Fibroblast of the aortic adventitia (primary cell): Measurements from ENCODE around the gene SAMD14. TPM values are rescaled to one million over a fixed set of nuclear protein-coding genes. Genes with fewer than 3 reads are reported as not detected.
"Not testable (repeated sequence)": the region's sequence is repeated elsewhere in the genome, so short reads cannot be mapped to it uniquely, and the experiment has no call there.

Source experiments
- DNase-seq: peaks from one replicate; pipeline ENCODE4 v3.0.0-alpha.2; 2010; ENCODE audit warnings: low read depth
- H3K4me3 ChIP-seq: 2 replicates; pipeline ENCODE4 v1.5.1; 2011; ENCODE audit warnings: low read depth, mild to moderate bottlenecking, control low read depth, low read length, moderate library complexity
- total RNA-seq: library from RNA; depleted of rRNA; stranded (reverse); fragments of >200 nt; gene quantifications from 2 replicates; pipeline ENCODE4 v1.2.3, GENCODE V29; 2012; ENCODE audit warnings: low replicate concordance
- TF ChIP-seq, protein P1 (sequence below): IDR thresholded peaks from 2 replicates; pipeline ENCODE4 v1.5.1; 2011; ENCODE audit warnings: mild to moderate bottlenecking, low read length, control low read depth, inconsistent platforms; ENCODE audit not compliant: insufficient read depth

SAMD14 gene
- total RNA-seq, 1 donor = 1.6 TPM

DNA sequence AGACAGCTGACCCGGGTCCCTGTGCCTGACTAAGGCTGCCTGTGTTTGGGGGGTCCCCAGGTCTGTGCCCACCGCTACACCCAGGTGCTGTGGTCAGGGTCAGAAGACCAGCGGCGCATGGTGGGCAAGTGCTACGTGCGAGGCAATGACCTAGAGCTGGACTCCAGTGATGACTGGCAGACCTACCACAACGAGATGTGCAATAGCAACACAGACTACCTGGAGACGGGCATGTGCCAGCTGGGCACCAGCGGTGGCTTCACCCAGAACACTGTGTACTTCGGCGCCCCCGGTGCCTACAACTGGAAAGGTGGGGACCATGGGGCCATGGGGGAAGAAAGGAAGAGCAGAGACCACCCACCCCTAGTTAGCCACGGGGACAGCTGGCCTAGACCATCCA is 62.0 kb downstream of the SAMD14 start:
- no peak for DNase-seq
- TF ChIP-seq, protein P1, sequence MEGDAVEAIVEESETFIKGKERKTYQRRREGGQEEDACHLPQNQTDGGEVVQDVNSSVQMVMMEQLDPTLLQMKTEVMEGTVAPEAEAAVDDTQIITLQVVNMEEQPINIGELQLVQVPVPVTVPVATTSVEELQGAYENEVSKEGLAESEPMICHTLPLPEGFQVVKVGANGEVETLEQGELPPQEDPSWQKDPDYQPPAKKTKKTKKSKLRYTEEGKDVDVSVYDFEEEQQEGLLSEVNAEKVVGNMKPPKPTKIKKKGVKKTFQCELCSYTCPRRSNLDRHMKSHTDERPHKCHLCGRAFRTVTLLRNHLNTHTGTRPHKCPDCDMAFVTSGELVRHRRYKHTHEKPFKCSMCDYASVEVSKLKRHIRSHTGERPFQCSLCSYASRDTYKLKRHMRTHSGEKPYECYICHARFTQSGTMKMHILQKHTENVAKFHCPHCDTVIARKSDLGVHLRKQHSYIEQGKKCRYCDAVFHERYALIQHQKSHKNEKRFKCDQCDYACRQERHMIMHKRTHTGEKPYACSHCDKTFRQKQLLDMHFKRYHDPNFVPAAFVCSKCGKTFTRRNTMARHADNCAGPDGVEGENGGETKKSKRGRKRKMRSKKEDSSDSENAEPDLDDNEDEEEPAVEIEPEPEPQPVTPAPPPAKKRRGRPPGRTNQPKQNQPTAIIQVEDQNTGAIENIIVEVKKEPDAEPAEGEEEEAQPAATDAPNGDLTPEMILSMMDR = no peak
- H3K4me3 ChIP-seq = no peak overlapping the region

DNA sequence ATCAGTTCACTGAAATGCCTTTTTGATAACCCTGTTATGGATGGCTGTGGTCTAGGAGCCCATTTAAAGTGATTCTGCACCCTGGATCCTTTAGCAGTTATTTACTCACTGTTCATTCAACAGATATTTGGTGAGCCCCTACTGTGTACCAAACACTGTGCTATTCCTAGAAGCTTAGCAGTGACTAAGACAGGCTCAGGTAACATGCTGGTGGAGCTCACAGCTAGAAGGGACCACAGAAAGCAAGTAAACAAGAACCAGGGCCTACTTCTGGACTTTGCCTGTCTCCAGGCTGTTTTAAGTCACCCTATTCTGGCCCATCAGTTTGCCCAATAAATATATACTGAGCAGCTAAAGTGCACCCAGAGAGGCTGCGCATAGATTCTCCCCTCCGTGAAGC is 63.0 kb downstream of the SAMD14 start:
- no peak overlapping the region for H3K4me3 ChIP-seq
- no peak for DNase-seq
- TF ChIP-seq, protein P1 = no peak

DNA sequence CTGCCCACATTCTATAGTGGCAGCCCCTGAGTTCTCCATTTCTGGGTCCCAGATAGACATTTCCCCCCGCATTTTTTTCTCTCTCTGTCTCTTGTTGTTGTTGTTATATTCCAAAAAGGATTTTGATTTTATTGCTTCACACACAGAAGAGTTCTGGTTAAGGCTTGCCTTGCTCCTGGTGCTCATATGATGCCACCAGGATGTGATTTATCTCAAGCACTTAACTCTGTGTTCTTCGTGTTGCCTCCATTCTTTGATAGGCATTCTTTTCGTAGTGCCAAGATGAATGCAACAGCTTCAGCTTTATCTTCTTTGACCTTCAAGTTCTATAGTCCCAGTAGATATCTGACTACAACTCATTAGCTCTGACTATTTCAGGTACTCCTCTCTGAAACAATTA is 64.9 kb downstream of the SAMD14 start:
- TF ChIP-seq, protein P1 = no peak
- DNase-seq = no peak
- H3K4me3 ChIP-seq = no peak overlapping the region

DNA sequence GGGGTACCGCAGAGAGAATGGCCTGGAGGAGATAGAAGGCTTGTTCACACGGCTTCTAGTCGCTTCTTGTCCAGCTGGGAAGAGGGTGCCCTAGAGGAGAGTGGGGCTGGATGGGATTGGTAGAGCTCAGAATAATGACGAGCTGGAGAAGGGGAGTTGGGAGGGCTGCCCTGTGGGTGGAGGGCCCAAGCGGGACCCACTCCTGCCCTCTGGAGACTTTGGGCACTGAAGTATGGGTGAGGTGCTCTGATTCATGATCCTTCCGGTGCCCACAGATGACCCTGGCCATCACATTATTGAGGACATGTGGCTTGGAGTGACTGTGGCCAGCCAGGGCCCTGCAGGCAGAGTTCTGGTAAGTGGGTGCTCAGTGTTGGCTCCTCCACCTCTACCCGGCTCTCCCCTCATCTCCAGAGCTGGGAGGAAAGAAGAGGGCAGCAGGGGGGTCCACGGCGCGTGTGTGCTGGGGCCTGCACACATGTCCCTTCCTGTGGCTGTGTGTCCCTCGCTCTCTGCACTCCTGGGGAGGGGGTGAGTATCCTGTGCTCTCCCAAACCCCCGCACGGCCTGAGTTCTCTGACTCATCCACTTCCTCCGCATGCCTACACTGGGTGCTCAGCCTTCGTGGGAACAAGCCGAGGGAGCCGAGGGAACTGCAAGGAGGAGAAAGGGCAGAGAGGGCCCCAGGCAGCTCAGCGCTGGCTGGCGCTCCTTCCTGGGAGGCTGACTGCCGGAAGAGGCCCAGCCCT is 65.5 kb downstream of the SAMD14 start:
- TF ChIP-seq, protein P1 = no peak
- H3K4me3 ChIP-seq = no peak overlapping the region
- peak; percentile 86 for DNase-seq

DNA sequence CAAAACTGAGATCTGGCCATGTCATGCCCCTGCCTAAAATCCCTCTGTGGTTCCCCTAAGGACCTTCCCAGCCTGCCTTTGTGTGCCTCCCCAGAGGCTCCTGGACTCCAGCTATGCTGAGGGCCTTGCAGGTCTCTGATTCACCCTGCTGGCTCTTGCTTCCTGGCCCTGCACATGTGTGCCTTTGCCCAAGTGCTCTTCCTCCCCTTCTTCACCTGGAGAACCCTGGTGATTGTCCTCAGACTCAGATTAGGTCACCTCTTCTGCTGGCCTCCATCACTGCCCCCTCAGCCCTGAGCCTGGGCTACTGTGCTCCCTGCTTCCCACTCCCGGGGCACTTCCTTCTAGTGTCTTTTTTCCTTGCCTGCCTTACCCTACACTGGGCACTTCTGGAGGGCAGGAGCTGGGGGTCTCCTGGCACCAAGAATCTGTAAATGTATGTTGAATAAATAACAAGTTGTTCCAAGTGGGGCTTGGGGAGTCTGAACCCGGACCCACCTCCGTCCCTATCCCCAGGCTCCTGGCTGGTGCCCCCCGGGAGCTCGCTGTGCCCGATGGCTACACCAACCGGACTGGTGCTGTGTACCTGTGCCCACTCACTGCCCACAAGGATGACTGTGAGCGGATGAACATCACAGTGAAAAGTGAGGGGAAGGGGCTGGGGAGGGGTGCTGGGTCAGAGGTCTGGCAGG is 66.3 kb downstream of the SAMD14 start:
- TF ChIP-seq, protein P1 = no peak
- no peak for DNase-seq
- H3K4me3 ChIP-seq = no peak overlapping the region

DNA sequence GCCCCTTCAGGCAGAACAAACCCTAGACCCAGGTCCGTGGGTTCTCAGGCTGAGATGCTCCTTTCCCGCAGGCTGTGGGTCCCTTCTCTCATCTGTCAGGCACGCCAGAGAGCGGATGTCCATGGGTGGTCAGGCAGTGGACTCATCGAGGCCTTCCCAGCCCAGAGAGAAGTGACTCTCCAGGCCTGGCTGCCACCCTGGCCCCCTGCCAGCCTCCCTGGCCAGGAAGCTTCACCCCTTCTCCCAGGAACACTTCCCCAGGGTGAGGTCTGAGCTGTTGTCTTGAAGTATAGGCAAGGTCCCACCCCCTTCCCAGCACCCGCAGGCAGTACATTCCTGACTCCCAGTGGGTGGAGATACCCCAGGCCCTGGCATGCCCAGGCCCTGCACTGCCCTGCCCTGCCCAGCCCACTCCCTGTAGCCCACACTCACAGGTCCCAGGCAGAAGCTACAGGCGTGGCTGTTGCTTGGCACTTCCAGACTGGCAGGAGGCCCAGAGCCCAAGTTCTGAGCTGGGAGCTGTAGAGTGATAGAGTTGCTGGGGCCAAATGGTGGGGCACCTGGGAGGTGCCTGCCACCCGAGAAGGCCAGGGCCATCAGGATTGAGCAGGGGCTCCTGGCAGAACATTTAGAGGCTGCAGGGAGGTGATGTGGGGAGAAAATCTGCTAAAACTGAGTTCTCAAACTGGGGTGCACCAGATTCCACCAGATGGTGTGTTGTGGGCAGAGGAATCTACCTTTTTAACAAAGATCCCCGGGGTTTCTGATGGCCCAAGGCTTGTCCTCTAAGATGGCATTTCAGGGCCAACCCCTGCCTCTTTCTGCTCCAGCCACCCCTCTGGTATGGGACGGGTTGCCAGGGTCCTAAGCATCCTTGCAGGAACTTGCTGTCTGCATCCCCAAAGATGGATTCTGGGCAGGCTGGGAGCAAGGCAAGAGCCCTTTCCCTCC is 67.4 kb downstream of the SAMD14 start:
- no peak overlapping the region for H3K4me3 ChIP-seq
- DNase-seq = peak; percentile 57
- TF ChIP-seq, protein P1 = no peak

DNA sequence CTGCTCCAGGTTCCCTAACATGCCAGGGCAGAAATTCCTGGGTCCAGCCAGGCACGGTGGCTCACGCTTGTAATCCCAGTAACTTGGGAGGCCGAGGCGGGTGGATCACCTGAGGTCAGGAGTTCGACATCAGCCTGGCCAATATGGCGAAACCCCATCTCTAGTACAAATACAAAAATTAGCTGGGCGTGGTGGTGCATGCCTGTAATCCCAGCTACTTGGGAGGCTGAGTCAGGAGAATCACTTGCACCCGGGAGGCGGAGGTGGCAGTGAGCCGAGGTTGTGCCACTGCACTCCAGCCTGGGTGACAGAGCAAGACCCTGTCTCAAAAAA is 68.3 kb downstream of the SAMD14 start:
- DNase-seq, H3K4me3 ChIP-seq: not testable (repeated sequence)
